ENCODE measurements around the gene GLG1.

DNA sequence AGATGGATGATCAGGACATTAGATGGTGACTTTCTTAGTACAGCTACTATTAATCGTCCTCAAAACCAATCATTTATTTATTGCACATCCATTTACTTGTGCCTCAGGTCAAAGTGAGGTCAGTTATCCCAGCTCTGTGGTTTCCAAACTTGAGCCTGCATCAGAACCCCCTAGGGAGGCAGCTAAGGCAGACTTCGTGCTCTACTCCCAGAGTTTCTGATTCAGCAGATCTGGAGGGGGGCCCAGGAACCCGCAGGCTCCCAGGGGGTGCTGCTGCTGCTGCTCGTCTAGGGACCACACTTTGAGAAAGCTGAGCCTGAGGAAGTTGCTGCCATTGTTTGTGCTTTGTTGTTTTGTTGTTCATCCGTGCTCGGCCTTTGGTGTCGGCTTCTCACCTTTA is 141.6 kb downstream of the GLG1 start:
- TF ChIP-seq, protein P1, sequence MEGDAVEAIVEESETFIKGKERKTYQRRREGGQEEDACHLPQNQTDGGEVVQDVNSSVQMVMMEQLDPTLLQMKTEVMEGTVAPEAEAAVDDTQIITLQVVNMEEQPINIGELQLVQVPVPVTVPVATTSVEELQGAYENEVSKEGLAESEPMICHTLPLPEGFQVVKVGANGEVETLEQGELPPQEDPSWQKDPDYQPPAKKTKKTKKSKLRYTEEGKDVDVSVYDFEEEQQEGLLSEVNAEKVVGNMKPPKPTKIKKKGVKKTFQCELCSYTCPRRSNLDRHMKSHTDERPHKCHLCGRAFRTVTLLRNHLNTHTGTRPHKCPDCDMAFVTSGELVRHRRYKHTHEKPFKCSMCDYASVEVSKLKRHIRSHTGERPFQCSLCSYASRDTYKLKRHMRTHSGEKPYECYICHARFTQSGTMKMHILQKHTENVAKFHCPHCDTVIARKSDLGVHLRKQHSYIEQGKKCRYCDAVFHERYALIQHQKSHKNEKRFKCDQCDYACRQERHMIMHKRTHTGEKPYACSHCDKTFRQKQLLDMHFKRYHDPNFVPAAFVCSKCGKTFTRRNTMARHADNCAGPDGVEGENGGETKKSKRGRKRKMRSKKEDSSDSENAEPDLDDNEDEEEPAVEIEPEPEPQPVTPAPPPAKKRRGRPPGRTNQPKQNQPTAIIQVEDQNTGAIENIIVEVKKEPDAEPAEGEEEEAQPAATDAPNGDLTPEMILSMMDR (IDR thresholded peaks at IDR 0.05), result no peak
- TF ChIP-seq POLR2A (IDR thresholded peaks at IDR 0.05) (no peak), EP300 (IDR thresholded peaks at IDR 0.05; ENCODE audit: low read depth) (no peak)

All from transverse colon (tissue), 3 donors.